ENCODE measurements around the gene PLEKHA8.

- no peak for TF ChIP-seq CTCF (IDR thresholded peaks at IDR 0.05; ENCODE audit: low read length)
- TF ChIP-seq EZH2 (optimal IDR thresholded peaks at IDR 0.05; ENCODE audit: low read depth, low read length): no peak
Measured at GRCh38 chr7:30005464-30005863, 22.7 kb upstream of the PLEKHA8 start.
